H9 (cell line): ENCODE measurements around the gene KLF1. TPM values are rescaled to one million over a fixed set of nuclear protein-coding genes. Genes with fewer than 3 reads are reported as not detected.

Experiments
- DNase-seq: peaks from one replicate; pipeline ENCODE4 v3.0.0-alpha.2; 2017
- H2AFZ ChIP-seq: one replicate; pipeline ENCODE4 v1.6.1; 2013; ENCODE audit warnings: mild to moderate bottlenecking, low read length, control low read depth, moderate library complexity
- H2AK5ac ChIP-seq: 2 replicates; pipeline ENCODE4 v1.6.1; 2013; ENCODE audit warnings: low read length, control low read depth, mixed read lengths; ENCODE audit not compliant: insufficient read length
- H2BK120ac ChIP-seq: one replicate; pipeline ENCODE4 v1.6.1; 2013; ENCODE audit warnings: low read depth, mild to moderate bottlenecking, low read length, control low read depth, inconsistent platforms; ENCODE audit not compliant: poor library complexity, severe bottlenecking
- H2BK12ac ChIP-seq: 2 replicates; pipeline ENCODE4 v1.6.1; 2013; ENCODE audit warnings: low read length, control low read depth, mixed read lengths, low read depth; ENCODE audit not compliant: insufficient read length
- H2BK15ac ChIP-seq: 2 replicates; pipeline ENCODE4 v1.6.1; 2013; ENCODE audit warnings: low read depth, low read length, control low read depth
- H2BK20ac ChIP-seq: one replicate; pipeline ENCODE4 v1.6.1; 2013; ENCODE audit warnings: low read depth, mild to moderate bottlenecking, low read length, control low read depth, inconsistent platforms; ENCODE audit not compliant: poor library complexity, severe bottlenecking
- H2BK5ac ChIP-seq: 2 replicates; pipeline ENCODE4 v1.6.1; 2013; ENCODE audit warnings: low read length, control low read depth, mixed read lengths; ENCODE audit not compliant: insufficient read length
- H3K14ac ChIP-seq: 2 replicates; pipeline ENCODE4 v1.6.1; 2013; ENCODE audit warnings: low read length, control low read depth; ENCODE audit not compliant: insufficient read depth
- H3K18ac ChIP-seq: 2 replicates; pipeline ENCODE4 v1.6.1; 2013; ENCODE audit warnings: low read depth, mild to moderate bottlenecking, mixed read lengths, low read length, control low read depth; ENCODE audit not compliant: insufficient read length
- H3K23ac ChIP-seq: 2 replicates; pipeline ENCODE4 v1.6.1; 2013; ENCODE audit warnings: low read length, control low read depth, mixed read lengths, low read depth; ENCODE audit not compliant: insufficient read length
- H3K23me2 ChIP-seq: 2 replicates; pipeline ENCODE4 v1.6.1; 2013; ENCODE audit warnings: low read depth, mild to moderate bottlenecking, mixed read lengths, low read length, control low read depth; ENCODE audit not compliant: insufficient read length, poor library complexity, severe bottlenecking
- H3K27ac ChIP-seq: 2 replicates; pipeline ENCODE4 v1.5.1; 2013; ENCODE audit warnings: low read length, control low read depth, mixed read lengths, low read depth; ENCODE audit not compliant: insufficient read length
- H3K27me3 ChIP-seq: 2 replicates; pipeline ENCODE4 v1.6.1; 2013; ENCODE audit warnings: low read length, control low read depth, inconsistent platforms; ENCODE audit not compliant: insufficient read depth
- H3K4ac ChIP-seq: 2 replicates; pipeline ENCODE4 v1.6.1; 2013; ENCODE audit warnings: low read depth, mild to moderate bottlenecking, control low read depth, inconsistent platforms, low read length, moderate library complexity
- H3K4me1 ChIP-seq: 2 replicates; pipeline ENCODE4 v1.6.1; 2013; ENCODE audit warnings: low read length, control low read depth, inconsistent platforms; ENCODE audit not compliant: insufficient read depth
- H3K4me2 ChIP-seq: 2 replicates; pipeline ENCODE4 v1.6.1; 2013; ENCODE audit warnings: low read length, control low read depth, mixed read lengths; ENCODE audit not compliant: insufficient read length, insufficient read depth
- H3K56ac ChIP-seq: 2 replicates; pipeline ENCODE4 v1.6.1; 2013; ENCODE audit warnings: low read depth, mild to moderate bottlenecking, mixed read lengths, low read length, control low read depth; ENCODE audit not compliant: insufficient read length
- H3K79me1 ChIP-seq: 2 replicates; pipeline ENCODE4 v1.6.1; 2013; ENCODE audit warnings: low read depth, mild to moderate bottlenecking, moderate library complexity, low read length, control low read depth, inconsistent platforms; ENCODE audit not compliant: insufficient read depth, poor library complexity, severe bottlenecking
- H3K79me2 ChIP-seq: 2 replicates; pipeline ENCODE4 v1.6.1; 2013; ENCODE audit warnings: low read length, control low read depth, inconsistent platforms; ENCODE audit not compliant: insufficient read depth
- H3K9ac ChIP-seq: 2 replicates; pipeline ENCODE4 v1.6.1; 2013; ENCODE audit warnings: low read length, control low read depth, mixed read lengths; ENCODE audit not compliant: insufficient read length; ENCODE audit errors: extremely low read depth
- H3K9me3 ChIP-seq: one replicate; pipeline ENCODE4 v1.6.1; 2013; ENCODE audit warnings: low read depth, low read length, inconsistent platforms; ENCODE audit not compliant: control insufficient read depth
- H3T11ph ChIP-seq: one replicate; pipeline ENCODE4 v1.6.1; 2013; ENCODE audit warnings: mild to moderate bottlenecking, low read length, control low read depth, inconsistent platforms
- H4K20me1 ChIP-seq: one replicate; pipeline ENCODE4 v1.6.1; 2013; ENCODE audit not compliant: control insufficient read depth, insufficient read length, insufficient read depth
- H4K5ac ChIP-seq: 2 replicates; pipeline ENCODE4 v1.6.1; 2013; ENCODE audit warnings: low read depth, mild to moderate bottlenecking, mixed read lengths, low read length, control low read depth; ENCODE audit not compliant: insufficient read length
- H4K8ac ChIP-seq: replicated peaks from 2 replicates; pipeline ENCODE4 v1.6.1; 2013; ENCODE audit warnings: low read length, control low read depth, mixed read lengths, low read depth; ENCODE audit not compliant: insufficient read length
- H4K91ac ChIP-seq: 2 replicates; pipeline ENCODE4 v1.6.1; 2013; ENCODE audit warnings: low read depth, mild to moderate bottlenecking, moderate library complexity, mixed read lengths, low read length, control low read depth; ENCODE audit not compliant: insufficient read length
- H3K27ac Mint-ChIP-seq, 3 experiments: 2 replicates in 2 of 3; 3 replicates in 1 of 3; pipeline ENCODE4 v1.8.0; 2020 to 2021; ENCODE audit warnings: mixed read lengths in 3 of 3, mild to moderate bottlenecking in 1 of 3, moderate library complexity in 1 of 3
- H3K27me3 Mint-ChIP-seq: 2 replicates; pipeline ENCODE4 v1.8.0; 2021; ENCODE audit warnings: low read depth, mild to moderate bottlenecking, moderate library complexity, mixed read lengths
- H3K36me3 Mint-ChIP-seq, 3 experiments: 2 replicates in 2 of 3; 3 replicates in 1 of 3; pipeline ENCODE4 v1.8.0; 2020 to 2021; ENCODE audit warnings: low read depth in 3 of 3, mixed read lengths in 3 of 3; ENCODE audit not compliant: insufficient read depth in 1 of 3
- H3K4me1 Mint-ChIP-seq, 2 experiments: 2 replicates each; pipeline ENCODE4 v1.8.0; 2020; ENCODE audit warnings: mixed read lengths in 2 of 2
- H3K4me3 Mint-ChIP-seq, 2 experiments: 2 replicates in 1 of 2; 3 replicates in 1 of 2; pipeline ENCODE4 v1.8.0; 2020 to 2021; ENCODE audit warnings: mild to moderate bottlenecking in 2 of 2, mixed read lengths in 2 of 2, moderate library complexity in 1 of 2
- H3K9me3 Mint-ChIP-seq, 2 experiments: 2 replicates in 1 of 2; 3 replicates in 1 of 2; pipeline ENCODE4 v1.8.0; 2020; ENCODE audit warnings: mild to moderate bottlenecking in 2 of 2, mixed read lengths in 2 of 2, moderate library complexity in 1 of 2
- CTCF ChIP-seq: fragments of 200-600 bp; sonication (generic); conservative IDR thresholded peaks from 3 replicates; pipeline ENCODE4 v1.8.0; 2021; ENCODE audit warnings: antibody characterized with exemption, mild to moderate bottlenecking
- WGBS: extraction: QIAGEN DNeasy Blood & Tissue Kit; methylation state at CpG from one replicate; pipeline ENCODE4 v1.1.7; 2013; ENCODE audit warnings: missing lambda C conversion rate, low lambda C conversion rate, mixed read lengths; ENCODE audit not compliant: insufficient read length; ENCODE audit errors: extremely low coverage; 5-methylcytosine and 5-hydroxymethylcytosine counted together
- total RNA-seq: library from RNA; stranded (reverse); gene quantifications from 2 replicates; pipeline ENCODE4 v1.2.1, GENCODE V29; 2021

The KLF1 gene
- total RNA-seq, 1 experiment from 2014 or later: 0.37 TPM

GRCh38 chr19:12896460-12896859, 9.5 kb upstream of the KLF1 start:
- no peak overlapping the region for H3K18ac ChIP-seq
- peaks cover 2 to 8% of the 10 kb centered on the region in 2 experiments; a peak in 1 of 4 replicates for H3K4me1 Mint-ChIP-seq
- peaks cover 35 to 60% (median 53%) of the 10 kb centered on the region in 3 experiments; a peak in 6 of 7 replicates for H3K36me3 Mint-ChIP-seq
- H2BK12ac ChIP-seq: no peak overlapping the region
- no peak overlapping the region for H2AK5ac ChIP-seq
- H2BK5ac ChIP-seq: no peak overlapping the region
- no peak overlapping the region for H3K14ac ChIP-seq
- no peak overlapping the region for H3T11ph ChIP-seq
- no peak overlapping the region for H3K27ac ChIP-seq
- H3K4me3 Mint-ChIP-seq: no peak overlapping the region
- no peak overlapping the region for H2BK120ac ChIP-seq
- H2BK20ac ChIP-seq: no peak overlapping the region
- TF ChIP-seq CTCF: no peak
- DNase-seq: no peak
- no peak overlapping the region for H3K4me2 ChIP-seq
- no peaks in the 10 kb centered on the region for H4K20me1 ChIP-seq
- H4K8ac ChIP-seq: no peak overlapping the region
- H3K79me1 ChIP-seq: no peaks in the 10 kb centered on the region
- no peak overlapping the region for H3K56ac ChIP-seq
- peaks cover 4% of the 10 kb centered on the region for H3K23me2 ChIP-seq
- no peak overlapping the region for H3K27ac Mint-ChIP-seq
- no peak overlapping the region for H3K23ac ChIP-seq
- no peak overlapping the region for H2AFZ ChIP-seq
- no peak overlapping the region for H2BK15ac ChIP-seq
- no peak overlapping the region for H3K4ac ChIP-seq
- no peaks in the 10 kb centered on the region for H3K27me3 ChIP-seq
- H3K27me3 Mint-ChIP-seq: no peaks in the 10 kb centered on the region
- H4K91ac ChIP-seq: no peak overlapping the region
- no peaks in the 10 kb centered on the region; the same call in 1 of the 2 replicates for H3K79me2 ChIP-seq
- no peak overlapping the region for H4K5ac ChIP-seq
- no CpG with 5 or more reads among the region's 17 CpGs for WGBS
- no peaks in the 10 kb centered on the region for H3K9me3 ChIP-seq
- no peak overlapping the region for H3K9ac ChIP-seq
- H3K4me1 ChIP-seq: no peaks in the 10 kb centered on the region
- no peaks in the 10 kb centered on the region; a peak in 1 of 5 replicates for H3K9me3 Mint-ChIP-seq
